ENCODE measurements around the gene DUSP22. TPM values are rescaled to one million over a fixed set of nuclear protein-coding genes. Genes with fewer than 3 reads are reported as not detected.
"Not testable (repeated sequence)": the region's sequence is repeated elsewhere in the genome, so short reads cannot be mapped to it uniquely, and the experiment has no call there.

The DUSP22 gene
- total RNA-seq, 1 donor from 2014 or later: 34.9 TPM

DNA sequence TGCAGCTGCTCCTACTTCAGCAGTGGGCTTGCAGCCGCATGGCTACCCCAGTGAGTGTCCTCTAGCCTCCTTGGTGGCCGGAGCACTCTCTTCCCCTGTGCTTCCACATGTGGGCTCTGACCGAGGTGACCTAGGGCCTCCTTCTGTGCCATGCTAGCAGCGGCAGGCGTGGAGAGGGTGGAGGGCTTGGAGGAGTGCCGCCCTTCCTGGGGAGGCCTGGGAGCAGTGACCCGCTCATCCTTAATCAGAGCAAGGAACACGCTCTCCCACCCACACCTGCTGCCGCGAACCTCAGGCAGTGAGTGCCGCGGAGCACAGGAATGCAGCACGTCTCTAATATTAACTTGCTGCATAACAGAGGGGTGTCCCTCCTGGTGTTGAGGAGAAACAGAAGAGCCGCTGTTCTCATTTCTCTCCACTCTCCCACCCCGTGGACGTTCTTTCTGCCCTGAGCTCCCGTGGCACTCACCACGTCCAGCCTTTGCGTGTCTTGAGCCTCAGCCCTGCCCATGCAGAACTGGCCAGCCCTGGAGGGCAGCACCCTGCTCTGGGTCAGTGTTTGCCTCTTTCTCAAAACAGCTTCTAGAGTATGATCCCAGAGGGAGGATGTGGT, 31.9 kb downstream of the DUSP22 start:
- Histone ChIP-seq H2AFZ (ENCODE audit: low read depth, low read length) (no peak overlapping the region), H3K9ac (ENCODE audit: low read length) (no peak overlapping the region), H4K20me1 (ENCODE audit: insufficient read depth, low read length) (peaks cover 42% of the 10 kb centered on the region), H3K27ac (ENCODE audit: low read depth, low read length) (no peak overlapping the region), H3K79me2 (ENCODE audit: insufficient read depth, low read length) (peaks cover 4% of the 10 kb centered on the region), H3K9me3 (ENCODE audit: insufficient read depth, low read depth, low read length) (no peaks in the 10 kb centered on the region), H3K4me1 (ENCODE audit: insufficient read depth, low read length) (peaks cover 15% of the 10 kb centered on the region), H3K27me3 (ENCODE audit: insufficient read depth, low read length) (no peaks in the 10 kb centered on the region), H3K36me3 (ENCODE audit: insufficient read depth, low read length) (no peaks in the 10 kb centered on the region), H3K4me2 (ENCODE audit: low read length) (no peak overlapping the region), H3K4me3 (ENCODE audit: insufficient read depth, low read depth, low read length) (no peak overlapping the region)
- DNase-seq (ENCODE audit: low read depth) (no peak), FAIRE-seq (no peak)
- Mint-ChIP-seq H3K9me3 (ENCODE audit: unreplicated experiment) (peaks cover 6% of the 10 kb centered on the region), H3K27ac (ENCODE audit: unreplicated experiment) (no peak overlapping the region), H3K4me1 (ENCODE audit: low read depth, unreplicated experiment) (no peaks in the 10 kb centered on the region), H3K4me3 (ENCODE audit: unreplicated experiment) (no peak overlapping the region), H3K36me3 (ENCODE audit: low read depth, unreplicated experiment) (peaks cover 9% of the 10 kb centered on the region), H3K27me3 (ENCODE audit: low read depth, unreplicated experiment) (no peaks in the 10 kb centered on the region)
- no peak for TF ChIP-seq EZH2 (IDR thresholded peaks at IDR 0.05; ENCODE audit: insufficient read depth, low read length)
- TF ChIP-seq, protein P1, sequence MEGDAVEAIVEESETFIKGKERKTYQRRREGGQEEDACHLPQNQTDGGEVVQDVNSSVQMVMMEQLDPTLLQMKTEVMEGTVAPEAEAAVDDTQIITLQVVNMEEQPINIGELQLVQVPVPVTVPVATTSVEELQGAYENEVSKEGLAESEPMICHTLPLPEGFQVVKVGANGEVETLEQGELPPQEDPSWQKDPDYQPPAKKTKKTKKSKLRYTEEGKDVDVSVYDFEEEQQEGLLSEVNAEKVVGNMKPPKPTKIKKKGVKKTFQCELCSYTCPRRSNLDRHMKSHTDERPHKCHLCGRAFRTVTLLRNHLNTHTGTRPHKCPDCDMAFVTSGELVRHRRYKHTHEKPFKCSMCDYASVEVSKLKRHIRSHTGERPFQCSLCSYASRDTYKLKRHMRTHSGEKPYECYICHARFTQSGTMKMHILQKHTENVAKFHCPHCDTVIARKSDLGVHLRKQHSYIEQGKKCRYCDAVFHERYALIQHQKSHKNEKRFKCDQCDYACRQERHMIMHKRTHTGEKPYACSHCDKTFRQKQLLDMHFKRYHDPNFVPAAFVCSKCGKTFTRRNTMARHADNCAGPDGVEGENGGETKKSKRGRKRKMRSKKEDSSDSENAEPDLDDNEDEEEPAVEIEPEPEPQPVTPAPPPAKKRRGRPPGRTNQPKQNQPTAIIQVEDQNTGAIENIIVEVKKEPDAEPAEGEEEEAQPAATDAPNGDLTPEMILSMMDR (IDR thresholded peaks at IDR 0.05; ENCODE audit: insufficient read depth, low read depth, low read length): no peak

DNA sequence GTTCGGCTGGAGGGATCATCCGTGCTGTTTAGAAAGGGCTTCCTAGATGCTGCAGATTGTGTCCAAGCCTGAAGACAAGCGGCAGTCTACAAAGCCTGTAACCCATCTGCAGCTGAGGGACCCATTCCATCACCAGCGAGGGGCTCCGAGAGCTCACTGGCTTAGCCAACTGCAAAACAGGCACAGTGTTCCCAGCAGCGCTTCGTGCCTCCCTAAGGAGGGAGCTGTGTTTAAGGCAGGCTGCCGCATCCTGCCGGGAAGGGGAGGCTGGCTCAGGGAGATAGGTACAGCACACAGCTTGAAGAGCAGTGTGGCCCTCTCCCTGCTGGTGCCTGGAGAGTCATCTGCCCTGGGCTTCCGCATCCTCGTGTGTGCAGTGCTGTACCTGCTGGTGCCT, 32.4 kb downstream of the DUSP22 start:
- no peaks in the 10 kb centered on the region for H3K27me3 ChIP-seq (ENCODE audit: insufficient read depth, low read length)

DNA sequence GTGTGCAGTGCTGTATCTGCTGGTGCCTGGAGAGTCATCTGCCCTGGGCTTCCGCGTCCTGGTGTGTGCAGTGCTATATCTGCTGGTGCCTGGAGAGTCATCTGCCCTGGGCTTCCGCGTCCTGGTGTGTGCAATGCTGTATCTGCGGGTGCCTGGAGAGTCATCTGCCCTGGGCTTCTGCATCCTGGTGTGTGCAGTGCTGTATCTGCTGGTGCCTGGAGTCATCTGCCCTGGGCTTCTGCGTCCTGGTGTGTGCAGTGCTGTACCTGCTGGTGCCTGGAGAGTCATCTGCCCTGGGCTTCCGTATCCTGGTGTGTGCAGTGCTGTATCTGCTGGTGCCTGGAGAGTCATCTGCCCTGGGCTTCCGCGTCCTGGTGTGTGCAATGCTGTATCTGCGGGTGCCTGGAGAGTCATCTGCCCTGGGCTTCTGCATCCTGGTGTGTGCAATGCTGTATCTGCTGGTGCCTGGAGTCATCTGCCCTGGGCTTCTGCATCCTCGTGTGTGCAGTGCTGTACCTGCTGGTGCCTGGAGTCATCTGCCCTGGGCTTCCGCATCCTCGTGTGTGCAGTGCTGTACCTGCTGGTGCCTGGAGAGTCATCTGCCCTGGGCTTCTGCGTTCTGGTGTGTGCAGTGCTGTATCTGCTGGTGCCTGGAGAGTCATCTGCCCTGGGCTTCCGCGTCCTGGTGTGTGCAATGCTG, 33.0 kb downstream of the DUSP22 start:
- not testable (repeated sequence) for FAIRE-seq; H3K4me1 Mint-ChIP-seq (ENCODE audit: low read depth, unreplicated experiment)

More for the DNA sequence above, 32.4 kb downstream of the DUSP22 start:
- Histone ChIP-seq H3K4me2 (ENCODE audit: low read length) (no peak overlapping the region), H3K27ac (ENCODE audit: low read depth, low read length) (no peak overlapping the region), H2AFZ (ENCODE audit: low read depth, low read length) (no peak overlapping the region), H3K79me2 (ENCODE audit: insufficient read depth, low read length) (peaks cover 4% of the 10 kb centered on the region), H4K20me1 (ENCODE audit: insufficient read depth, low read length) (peaks cover 42% of the 10 kb centered on the region), H3K4me1 (ENCODE audit: insufficient read depth, low read length) (peaks cover 15% of the 10 kb centered on the region), H3K36me3 (ENCODE audit: insufficient read depth, low read length) (no peaks in the 10 kb centered on the region), H3K9ac (ENCODE audit: low read length) (no peak overlapping the region), H3K4me3 (ENCODE audit: insufficient read depth, low read depth, low read length) (no peak overlapping the region), H3K9me3 (ENCODE audit: insufficient read depth, low read depth, low read length) (no peaks in the 10 kb centered on the region)
- FAIRE-seq: no peak
- Mint-ChIP-seq H3K36me3 (ENCODE audit: low read depth, unreplicated experiment) (peaks cover 4% of the 10 kb centered on the region), H3K4me3 (ENCODE audit: unreplicated experiment) (no peak overlapping the region), H3K27me3 (ENCODE audit: low read depth, unreplicated experiment) (no peaks in the 10 kb centered on the region), H3K27ac (ENCODE audit: unreplicated experiment) (no peak overlapping the region), H3K9me3 (ENCODE audit: unreplicated experiment) (peaks cover 6% of the 10 kb centered on the region), H3K4me1 (ENCODE audit: low read depth, unreplicated experiment) (no peaks in the 10 kb centered on the region)
- TF ChIP-seq, protein P1 (IDR thresholded peaks at IDR 0.05; ENCODE audit: insufficient read depth, low read depth, low read length): no peak
- no peak for TF ChIP-seq EZH2 (IDR thresholded peaks at IDR 0.05; ENCODE audit: insufficient read depth, low read length)
- no peak for DNase-seq (ENCODE audit: low read depth)

DNA sequence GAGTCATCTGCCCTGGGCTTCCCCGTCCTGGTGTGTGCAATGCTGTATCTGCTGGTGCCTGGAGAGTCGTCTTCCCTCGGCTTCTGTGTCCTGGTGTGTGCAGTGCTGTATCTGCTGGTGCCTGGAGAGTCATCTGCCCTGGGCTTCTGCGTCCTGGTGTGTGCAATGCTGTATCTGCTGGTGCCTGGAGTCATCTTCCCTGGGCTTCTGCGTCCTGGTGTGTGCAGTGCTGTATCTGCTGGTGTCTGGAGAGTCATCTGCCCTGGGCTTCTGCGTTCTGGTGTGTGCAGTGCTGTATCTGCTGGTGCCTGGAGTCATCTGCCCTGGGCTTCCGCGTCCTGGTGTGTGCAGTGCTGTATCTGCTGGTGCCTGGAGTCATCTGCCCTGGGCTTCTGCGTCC, 33.8 kb downstream of the DUSP22 start:
- not testable (repeated sequence) for FAIRE-seq; H3K36me3 ChIP-seq (ENCODE audit: insufficient read depth, low read length)

More for the DNA sequence above, 33.0 kb downstream of the DUSP22 start:
- H3K27me3 ChIP-seq (ENCODE audit: insufficient read depth, low read length); H3K9me3 ChIP-seq (ENCODE audit: insufficient read depth, low read depth, low read length); H3K4me3 Mint-ChIP-seq (ENCODE audit: unreplicated experiment); DNase-seq (ENCODE audit: low read depth); H3K9ac ChIP-seq (ENCODE audit: low read length); H3K36me3 Mint-ChIP-seq (ENCODE audit: low read depth, unreplicated experiment); H3K27ac Mint-ChIP-seq (ENCODE audit: unreplicated experiment); H3K27ac ChIP-seq (ENCODE audit: low read depth, low read length); H3K4me3 ChIP-seq (ENCODE audit: insufficient read depth, low read depth, low read length); H2AFZ ChIP-seq (ENCODE audit: low read depth, low read length); H3K9me3 Mint-ChIP-seq (ENCODE audit: unreplicated experiment); H3K36me3 ChIP-seq (ENCODE audit: insufficient read depth, low read length); H3K4me2 ChIP-seq (ENCODE audit: low read length); H3K27me3 Mint-ChIP-seq (ENCODE audit: low read depth, unreplicated experiment); H3K79me2 ChIP-seq (ENCODE audit: insufficient read depth, low read length): not testable (repeated sequence)
- Histone ChIP-seq H3K4me1 (ENCODE audit: insufficient read depth, low read length) (peaks cover 15% of the 10 kb centered on the region), H4K20me1 (ENCODE audit: insufficient read depth, low read length) (peaks cover 39% of the 10 kb centered on the region)

More for the DNA sequence above, 33.8 kb downstream of the DUSP22 start:
- H2AFZ ChIP-seq (ENCODE audit: low read depth, low read length); H3K27me3 Mint-ChIP-seq (ENCODE audit: low read depth, unreplicated experiment); H3K4me3 ChIP-seq (ENCODE audit: insufficient read depth, low read depth, low read length); H3K27ac Mint-ChIP-seq (ENCODE audit: unreplicated experiment); H3K36me3 Mint-ChIP-seq (ENCODE audit: low read depth, unreplicated experiment); H3K9ac ChIP-seq (ENCODE audit: low read length); H3K9me3 ChIP-seq (ENCODE audit: insufficient read depth, low read depth, low read length); H3K27me3 ChIP-seq (ENCODE audit: insufficient read depth, low read length); DNase-seq (ENCODE audit: low read depth); H3K4me2 ChIP-seq (ENCODE audit: low read length); H3K27ac ChIP-seq (ENCODE audit: low read depth, low read length); H3K4me1 Mint-ChIP-seq (ENCODE audit: low read depth, unreplicated experiment); H3K79me2 ChIP-seq (ENCODE audit: insufficient read depth, low read length); H3K4me3 Mint-ChIP-seq (ENCODE audit: unreplicated experiment); H3K9me3 Mint-ChIP-seq (ENCODE audit: unreplicated experiment): not testable (repeated sequence)
- Histone ChIP-seq H3K4me1 (ENCODE audit: insufficient read depth, low read length) (peaks cover 15% of the 10 kb centered on the region), H4K20me1 (ENCODE audit: insufficient read depth, low read length) (peaks cover 34% of the 10 kb centered on the region)
